Adrenal gland (tissue), 5 donors: ENCODE measurements around the gene COPZ1.

Source experiments
- CTCF ChIP-seq, 6 experiments: fragments of 450-650 bp in 4 of 6; fragments of 200-600 bp in 2 of 6; sonication (generic) in 1 of 6; IDR thresholded peaks; 1 replicate in 5 of 6; 2 replicates in 1 of 6; pipeline versions ENCODE4 v1.5.1 to v1.8.0; 2016 to 2021; ENCODE audit warnings: antibody characterized with exemption in 6 of 6, mild to moderate bottlenecking in 2 of 6, moderate library complexity in 1 of 6
- POLR2A ChIP-seq, 2 donors: fragments of 450-650 bp; IDR thresholded peaks; one replicate each; pipeline ENCODE4 v1.6.1; 2017; ENCODE audit warnings: antibody characterized with exemption in 2 of 2, mild to moderate bottlenecking in 2 of 2, moderate library complexity in 1 of 2
- donor health status: DM: no; HTN: no; CAD: no.

DNA sequence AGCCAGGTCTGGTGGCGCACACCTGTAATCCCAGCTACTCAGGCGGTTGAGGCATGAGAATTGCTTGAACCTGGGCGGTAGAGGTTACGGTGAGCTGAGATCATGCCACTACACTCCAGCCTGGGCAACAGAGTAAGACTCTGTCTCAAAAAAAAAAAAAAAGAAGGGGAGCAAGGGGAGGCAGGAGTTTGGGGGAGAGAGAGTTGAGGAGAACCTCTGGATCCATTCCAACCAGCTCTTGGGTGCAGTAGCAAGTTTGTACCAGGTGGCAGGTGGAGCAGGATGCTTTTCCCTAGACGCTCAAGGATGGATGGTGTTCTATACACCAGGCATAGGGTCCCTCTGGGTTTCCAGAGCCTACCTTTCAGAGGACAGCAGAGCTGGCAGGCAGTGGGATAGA lies 26.0 kb upstream of the COPZ1 start:
- TF ChIP-seq CTCF (IDR thresholded peaks at IDR 0.05) = no peak
- TF ChIP-seq POLR2A (IDR thresholded peaks at IDR 0.05) = no peak
